C4-2B (cell line): ENCODE data around the gene ZBTB21.
A peak's percentile ranks its signal among the peaks of the same experiment; 100 is the strongest.

ENCODE experiments used
- H3K27ac ChIP-seq: fragments of 450-650 bp; 2 replicates; pipeline ENCODE4 v1.5.1; 2017
- ZFX ChIP-seq: fragments of 450-650 bp; IDR thresholded peaks from 2 replicates; pipeline ENCODE4 v1.6.1; 2017
- TF ChIP-seq, protein P1 (sequence below): fragments of 450-650 bp; conservative IDR thresholded peaks from 2 replicates; pipeline ENCODE4 v1.5.1; 2017; ENCODE audit warnings: mild to moderate bottlenecking

Gene ZBTB21

DNA sequence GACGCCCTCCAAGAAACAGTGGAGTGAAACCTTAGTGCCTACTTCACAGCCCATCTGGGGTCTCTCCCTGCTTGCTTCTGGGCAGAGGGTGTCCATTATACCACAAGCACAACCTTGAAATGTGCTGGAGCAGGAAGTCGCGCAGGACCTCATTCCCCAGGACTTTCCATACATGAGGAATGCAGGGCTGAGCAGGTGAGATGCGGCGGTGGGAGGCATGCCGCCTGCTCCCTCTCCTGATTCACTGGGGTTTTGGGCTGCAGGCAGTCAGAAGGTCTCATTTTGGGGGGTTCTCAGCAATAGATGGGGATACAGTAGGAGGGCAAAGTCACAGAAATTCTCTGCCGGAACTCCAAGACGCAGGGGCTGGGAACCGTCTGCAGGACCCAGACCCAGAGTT lies 45.3 kb upstream of the ZBTB21 start:
- TF ChIP-seq, protein P1, sequence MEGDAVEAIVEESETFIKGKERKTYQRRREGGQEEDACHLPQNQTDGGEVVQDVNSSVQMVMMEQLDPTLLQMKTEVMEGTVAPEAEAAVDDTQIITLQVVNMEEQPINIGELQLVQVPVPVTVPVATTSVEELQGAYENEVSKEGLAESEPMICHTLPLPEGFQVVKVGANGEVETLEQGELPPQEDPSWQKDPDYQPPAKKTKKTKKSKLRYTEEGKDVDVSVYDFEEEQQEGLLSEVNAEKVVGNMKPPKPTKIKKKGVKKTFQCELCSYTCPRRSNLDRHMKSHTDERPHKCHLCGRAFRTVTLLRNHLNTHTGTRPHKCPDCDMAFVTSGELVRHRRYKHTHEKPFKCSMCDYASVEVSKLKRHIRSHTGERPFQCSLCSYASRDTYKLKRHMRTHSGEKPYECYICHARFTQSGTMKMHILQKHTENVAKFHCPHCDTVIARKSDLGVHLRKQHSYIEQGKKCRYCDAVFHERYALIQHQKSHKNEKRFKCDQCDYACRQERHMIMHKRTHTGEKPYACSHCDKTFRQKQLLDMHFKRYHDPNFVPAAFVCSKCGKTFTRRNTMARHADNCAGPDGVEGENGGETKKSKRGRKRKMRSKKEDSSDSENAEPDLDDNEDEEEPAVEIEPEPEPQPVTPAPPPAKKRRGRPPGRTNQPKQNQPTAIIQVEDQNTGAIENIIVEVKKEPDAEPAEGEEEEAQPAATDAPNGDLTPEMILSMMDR: no peak
- TF ChIP-seq ZFX: no peak

GRCh38 chr21:42051788-42052187 lies 41.6 kb upstream of the ZBTB21 start:
- no peak overlapping the region for H3K27ac ChIP-seq
- no peak for TF ChIP-seq ZFX
- TF ChIP-seq, protein P1: no peak

More for the DNA sequence above, 45.3 kb upstream of the ZBTB21 start:
- peak overlapping the region; percentile 83; the same call in 1 of the 2 replicates for H3K27ac ChIP-seq

GRCh38 chr21:42049578-42050430 lies 39.6 kb upstream of the ZBTB21 start:
- no peak for TF ChIP-seq ZFX
- TF ChIP-seq, protein P1: no peak
- H3K27ac ChIP-seq: no peak overlapping the region

DNA sequence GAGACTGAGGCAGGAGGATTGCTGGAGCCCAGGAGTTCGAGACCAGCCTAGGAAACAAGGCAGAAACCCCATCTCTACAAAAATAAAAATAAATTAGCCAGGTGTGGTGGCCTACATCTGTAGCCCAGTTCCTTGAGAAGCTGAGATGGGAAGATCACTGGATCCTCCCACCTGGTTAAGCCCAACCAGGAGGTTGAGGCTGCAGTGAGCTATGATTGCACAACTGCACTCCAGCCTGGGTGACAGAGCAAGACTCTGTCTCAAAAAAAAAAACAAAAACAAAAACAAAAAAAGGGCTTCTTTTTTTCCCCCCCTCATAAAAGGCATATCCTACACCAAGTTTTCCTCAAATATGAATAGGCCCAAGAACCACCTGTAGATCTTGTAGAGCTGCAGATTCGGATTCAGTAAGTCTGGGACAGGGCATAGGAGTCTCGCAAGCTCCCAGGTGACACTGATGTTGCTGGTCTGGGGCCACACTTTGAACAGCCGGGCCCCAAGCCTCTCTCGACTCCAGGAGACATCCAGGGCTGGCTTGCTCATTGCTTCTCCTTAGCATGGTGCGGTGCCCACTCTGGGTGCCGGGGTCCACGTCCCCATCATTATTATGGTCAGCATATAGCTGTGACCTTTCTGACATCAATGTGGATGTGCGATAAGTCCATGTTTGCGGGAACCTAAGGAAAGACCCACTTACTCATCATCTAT lies 38.9 kb upstream of the ZBTB21 start:
- no peak overlapping the region for H3K27ac ChIP-seq
- no peak for TF ChIP-seq ZFX
- TF ChIP-seq, protein P1: no peak

- TF ChIP-seq, protein P1: no peak
- no peak for TF ChIP-seq ZFX
- no peak overlapping the region for H3K27ac ChIP-seq
Measured at GRCh38 chr21:42047821-42048613, 37.9 kb upstream of the ZBTB21 start.

GRCh38 chr21:42044871-42045495 lies 34.8 kb upstream of the ZBTB21 start:
- TF ChIP-seq ZFX: no peak
- TF ChIP-seq, protein P1: no peak
- no peak overlapping the region for H3K27ac ChIP-seq
